ENCODE data around the gene SNX14. TPM values are rescaled to one million over a fixed set of nuclear protein-coding genes. Genes with fewer than 3 reads are reported as not detected.

Gene SNX14
- total RNA-seq, 1 experiment from 2014 or later = 30.4 TPM

GRCh38 chr6:85580118-85580877 lies 13.4 kb downstream of the SNX14 start:
- no TSS peak for BruUV-seq (replicated peaks)
- DNase-seq (ENCODE audit: low spot score) = no peak
- Histone ChIP-seq H3K4me1 (ENCODE audit: insufficient read depth, low read length, poor library complexity, severe bottlenecking) (peaks cover 9% of the 10 kb centered on the region), H3K27me3 (replicated peaks; ENCODE audit: insufficient read depth, low read depth, low read length, poor library complexity) (no peaks in the 10 kb centered on the region), H3K9me3 (ENCODE audit: low read depth, low read length, poor library complexity, severe bottlenecking) (peaks cover 9% of the 10 kb centered on the region), H3K36me3 (ENCODE audit: insufficient read depth, low read length, poor library complexity, severe bottlenecking) (no peaks in the 10 kb centered on the region), H3K27ac (ENCODE audit: low read depth, low read length, poor library complexity, severe bottlenecking) (no peak overlapping the region), H3K4me3 (ENCODE audit: low read depth, low read length, poor library complexity, severe bottlenecking) (no peak overlapping the region)
- intact Hi-C loops (cut with micrococcal nuclease; ENCODE audit: unreplicated experiment) = no loop called here
- no peak for TF ChIP-seq CTCF (conservative IDR thresholded peaks at IDR 0.05; ENCODE audit: low read depth, low read length)
- CTCF ChIA-PET = no interaction called here
- POLR2A ChIA-PET (ENCODE audit: low non-redundant PET) = no interaction called here

GRCh38 chr6:85579581-85579980 lies 14.1 kb downstream of the SNX14 start:
- no TSS peak for BruUV-seq (replicated peaks)
- DNase-seq (ENCODE audit: low spot score) = no peak
- Histone ChIP-seq H3K36me3 (ENCODE audit: insufficient read depth, low read length, poor library complexity, severe bottlenecking) (no peaks in the 10 kb centered on the region), H3K4me1 (ENCODE audit: insufficient read depth, low read length, poor library complexity, severe bottlenecking) (peaks cover 13% of the 10 kb centered on the region), H3K27me3 (replicated peaks; ENCODE audit: insufficient read depth, low read depth, low read length, poor library complexity) (no peaks in the 10 kb centered on the region), H3K4me3 (ENCODE audit: low read depth, low read length, poor library complexity, severe bottlenecking) (no peak overlapping the region), H3K27ac (ENCODE audit: low read depth, low read length, poor library complexity, severe bottlenecking) (no peak overlapping the region), H3K9me3 (ENCODE audit: low read depth, low read length, poor library complexity, severe bottlenecking) (peaks cover 9% of the 10 kb centered on the region)
- CTCF ChIA-PET = no interaction called here
- intact Hi-C loops (cut with micrococcal nuclease; ENCODE audit: unreplicated experiment) = no loop called here
- POLR2A ChIA-PET (ENCODE audit: low non-redundant PET) = no interaction called here
- no peak for TF ChIP-seq EZH2 (IDR thresholded peaks at IDR 0.05; ENCODE audit: borderline replicate concordance, low read depth, low read length, poor library complexity, severe bottlenecking)
- TF ChIP-seq CTCF (conservative IDR thresholded peaks at IDR 0.05; ENCODE audit: low read depth, low read length) = no peak

GRCh38 chr6:85576476-85576875 lies 17.2 kb downstream of the SNX14 start:
- no TSS peak for BruUV-seq (replicated peaks)
- intact Hi-C loops (cut with micrococcal nuclease; ENCODE audit: unreplicated experiment) = no loop called here
- no peak for TF ChIP-seq EZH2 (IDR thresholded peaks at IDR 0.05; ENCODE audit: borderline replicate concordance, low read depth, low read length, poor library complexity, severe bottlenecking)
- TF ChIP-seq CTCF (conservative IDR thresholded peaks at IDR 0.05; ENCODE audit: low read depth, low read length) = no peak
- H3K4me1 ChIP-seq (ENCODE audit: insufficient read depth, low read length, poor library complexity, severe bottlenecking) = peaks cover 13% of the 10 kb centered on the region
- H3K27ac ChIP-seq (ENCODE audit: low read depth, low read length, poor library complexity, severe bottlenecking) = no peak overlapping the region
- H3K4me3 ChIP-seq (ENCODE audit: low read depth, low read length, poor library complexity, severe bottlenecking) = no peak overlapping the region
- H3K36me3 ChIP-seq (ENCODE audit: insufficient read depth, low read length, poor library complexity, severe bottlenecking) = no peaks in the 10 kb centered on the region
- ChIA-PET POLR2A (ENCODE audit: low non-redundant PET) (no interaction called here), CTCF (no interaction called here)
- DNase-seq (ENCODE audit: low spot score) = no peak
- H3K27me3 ChIP-seq (replicated peaks; ENCODE audit: insufficient read depth, low read depth, low read length, poor library complexity) = no peaks in the 10 kb centered on the region
- peaks cover 3% of the 10 kb centered on the region for H3K9me3 ChIP-seq (ENCODE audit: low read depth, low read length, poor library complexity, severe bottlenecking)
